Measurements from ENCODE around the gene SH3BP2.
A peak's percentile ranks its signal among the peaks of the same experiment; 100 is the strongest.

The SH3BP2 gene, protein sequence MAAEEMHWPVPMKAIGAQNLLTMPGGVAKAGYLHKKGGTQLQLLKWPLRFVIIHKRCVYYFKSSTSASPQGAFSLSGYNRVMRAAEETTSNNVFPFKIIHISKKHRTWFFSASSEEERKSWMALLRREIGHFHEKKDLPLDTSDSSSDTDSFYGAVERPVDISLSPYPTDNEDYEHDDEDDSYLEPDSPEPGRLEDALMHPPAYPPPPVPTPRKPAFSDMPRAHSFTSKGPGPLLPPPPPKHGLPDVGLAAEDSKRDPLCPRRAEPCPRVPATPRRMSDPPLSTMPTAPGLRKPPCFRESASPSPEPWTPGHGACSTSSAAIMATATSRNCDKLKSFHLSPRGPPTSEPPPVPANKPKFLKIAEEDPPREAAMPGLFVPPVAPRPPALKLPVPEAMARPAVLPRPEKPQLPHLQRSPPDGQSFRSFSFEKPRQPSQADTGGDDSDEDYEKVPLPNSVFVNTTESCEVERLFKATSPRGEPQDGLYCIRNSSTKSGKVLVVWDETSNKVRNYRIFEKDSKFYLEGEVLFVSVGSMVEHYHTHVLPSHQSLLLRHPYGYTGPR

GRCh38 chr4:2792711-2793585 is at the start of gene SH3BP2:
SH3BP2 (plus strand) TSS chr4:2793085; CDS start chr4:2820618, 27,533 bp downstream.
- TF ChIP-seq ZNF274 (IDR thresholded peaks at IDR 0.05; ENCODE audit: low read depth, low read length), result no peak
- peak within 1 kb of the TSS; percentile 12; the same call in 1 of the 2 replicates for H3K4me3 ChIP-seq (ENCODE audit: low read length)

DNA sequence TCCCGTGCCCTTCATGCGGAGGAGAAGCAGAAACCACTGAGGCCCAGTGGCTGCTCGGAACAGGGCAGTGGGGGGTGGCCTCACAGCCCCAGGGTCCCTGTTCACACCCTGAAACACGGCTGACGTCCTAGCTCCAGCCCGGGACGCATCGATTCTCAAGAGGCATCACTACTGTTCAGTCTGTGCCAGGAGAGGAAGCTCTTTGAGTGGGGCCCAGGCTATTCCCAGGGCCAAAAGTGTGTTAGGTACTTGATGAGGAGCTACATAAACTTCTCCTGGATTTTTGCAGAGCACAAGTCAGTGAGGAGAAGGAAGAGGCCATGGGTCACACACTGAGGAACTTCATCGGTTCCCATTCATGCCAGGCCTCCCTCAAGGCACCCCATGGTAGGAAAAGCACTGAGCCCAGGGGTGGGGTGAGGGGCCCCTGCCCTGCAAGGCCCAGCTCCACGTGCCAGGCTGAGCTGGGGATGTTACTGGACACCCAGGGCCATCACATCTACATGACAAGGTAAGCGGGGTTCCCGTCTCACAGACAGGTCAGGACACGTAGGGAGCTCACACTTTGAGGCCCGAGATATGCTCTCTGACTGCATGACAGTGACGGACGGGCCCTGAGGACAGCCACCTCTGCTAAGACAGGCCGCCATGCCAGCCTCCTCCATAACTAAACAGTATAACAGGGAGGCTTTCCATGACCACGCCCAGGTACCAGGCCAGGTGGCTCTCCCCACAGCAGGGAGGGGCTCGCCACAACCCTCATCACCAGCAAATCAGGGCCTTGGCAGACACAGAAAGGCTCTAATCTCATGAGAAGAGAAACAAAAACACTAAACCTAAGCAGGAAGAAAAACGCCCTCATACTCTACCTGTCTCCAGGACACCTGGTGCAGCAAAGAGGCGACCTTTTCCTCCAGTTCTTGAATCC is 49.1 kb upstream of the SH3BP2 start:
- no peak for TF ChIP-seq ZNF274 (IDR thresholded peaks at IDR 0.05; ENCODE audit: low read depth, low read length)
- H3K4me3 ChIP-seq (ENCODE audit: low read length), result no peak overlapping the region

GRCh38 chr4:2744576-2745270 is 48.2 kb upstream of the SH3BP2 start:
- no peak for TF ChIP-seq ZNF274 (IDR thresholded peaks at IDR 0.05; ENCODE audit: low read depth, low read length)
- H3K4me3 ChIP-seq (ENCODE audit: low read length), result no peak overlapping the region

GRCh38 chr4:2745516-2745915 is 47.4 kb upstream of the SH3BP2 start:
- H3K4me3 ChIP-seq (ENCODE audit: low read length), result no peak overlapping the region; the same call in 1 of the 2 replicates
- TF ChIP-seq ZNF274 (IDR thresholded peaks at IDR 0.05; ENCODE audit: low read depth, low read length), result no peak

- no peak for TF ChIP-seq ZNF274 (IDR thresholded peaks at IDR 0.05; ENCODE audit: low read depth, low read length)
- H3K4me3 ChIP-seq (ENCODE audit: low read length), result no peak overlapping the region; the same call in 1 of the 2 replicates
Measured at GRCh38 chr4:2745981-2746806, 46.7 kb upstream of the SH3BP2 start.

DNA sequence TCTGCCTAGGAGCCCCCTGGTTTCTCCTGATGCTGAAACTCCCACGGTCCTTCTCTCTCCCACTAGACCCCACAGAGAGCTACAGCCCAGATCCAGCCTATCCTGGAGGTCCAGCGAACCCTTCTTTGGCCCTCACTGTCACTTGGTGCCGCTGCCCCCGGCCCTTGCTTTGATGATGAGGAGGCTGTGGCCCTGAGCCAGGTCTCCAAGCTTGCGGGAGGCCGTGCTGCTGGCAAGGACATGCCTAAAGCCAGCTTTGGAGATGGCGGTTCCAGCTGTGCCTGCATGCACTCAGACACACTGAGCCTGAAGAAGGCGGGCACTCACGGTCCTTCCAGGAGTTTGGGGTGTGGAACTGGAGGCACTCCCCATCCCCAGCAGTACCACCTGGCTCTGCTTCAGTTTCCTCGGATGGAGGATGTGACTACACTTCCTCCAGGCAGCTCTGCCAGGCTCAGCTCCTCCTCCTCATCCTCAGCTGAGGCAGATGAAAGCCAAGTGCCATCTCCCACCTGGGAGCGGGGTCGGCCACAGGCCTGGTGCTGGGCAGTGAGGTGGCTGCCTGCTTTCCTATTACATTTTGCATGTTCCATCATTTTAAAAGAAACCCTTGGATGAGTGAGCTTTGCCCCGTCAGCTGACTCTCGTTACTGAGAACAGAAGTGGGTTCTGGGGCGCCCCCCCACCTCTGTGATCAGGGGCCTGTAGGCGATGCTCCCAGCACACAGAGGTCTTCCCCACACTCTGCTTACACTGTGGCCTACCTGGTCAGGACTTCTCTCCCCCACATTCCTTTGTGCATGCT is 45.8 kb upstream of the SH3BP2 start:
- H3K4me3 ChIP-seq (ENCODE audit: low read length), result no peak overlapping the region; the same call in 1 of the 2 replicates
- no peak for TF ChIP-seq ZNF274 (IDR thresholded peaks at IDR 0.05; ENCODE audit: low read depth, low read length)

DNA sequence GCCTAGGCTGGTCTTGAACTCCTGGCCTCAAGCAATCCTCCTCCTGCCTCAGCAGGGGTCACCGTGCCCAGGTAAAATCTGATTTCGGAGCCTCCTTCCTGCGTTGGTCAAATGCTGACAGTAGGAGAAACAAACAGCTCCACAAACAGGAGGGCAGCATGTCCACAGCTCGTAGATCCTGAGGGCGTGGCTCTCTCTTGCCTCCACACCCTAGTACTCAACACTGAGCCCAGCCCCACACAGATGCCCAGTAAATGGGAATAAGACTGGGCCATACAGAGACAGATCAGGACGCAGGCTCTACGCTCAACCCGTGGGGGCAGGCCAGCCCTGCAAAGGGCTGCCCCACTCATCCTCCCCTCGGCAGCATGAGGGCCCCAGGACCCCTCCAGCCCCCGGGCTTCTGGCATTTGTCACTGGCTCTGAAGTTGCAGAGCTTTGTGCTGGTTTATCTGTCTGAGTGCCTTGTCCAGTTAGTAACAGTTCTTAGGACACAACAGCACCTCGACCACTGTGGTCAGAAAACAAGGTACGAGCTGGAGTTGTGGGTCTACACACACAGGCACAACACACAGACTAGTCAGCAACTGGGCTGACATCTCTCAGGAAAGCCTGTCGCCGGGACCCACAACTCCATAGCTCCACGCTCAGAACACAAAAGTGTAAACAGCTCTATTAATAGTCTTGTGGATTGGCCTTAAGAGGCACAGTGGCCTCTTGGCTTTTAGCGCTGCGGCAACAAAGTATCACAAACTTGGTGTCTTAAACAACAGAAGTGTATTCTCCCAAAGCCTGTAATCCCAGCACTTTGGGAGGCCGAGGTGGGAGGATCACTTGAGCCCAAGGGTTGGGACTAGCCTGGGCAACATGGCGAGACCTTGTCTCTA is 41.9 kb upstream of the SH3BP2 start:
- no peak for TF ChIP-seq ZNF274 (IDR thresholded peaks at IDR 0.05; ENCODE audit: low read depth, low read length)
- no peak overlapping the region for H3K4me3 ChIP-seq (ENCODE audit: low read length)

GRCh38 chr4:2753436-2753835 is 39.4 kb upstream of the SH3BP2 start:
- H3K4me3 ChIP-seq (ENCODE audit: low read length), result no peak overlapping the region
- no peak for TF ChIP-seq ZNF274 (IDR thresholded peaks at IDR 0.05; ENCODE audit: low read depth, low read length)

DNA sequence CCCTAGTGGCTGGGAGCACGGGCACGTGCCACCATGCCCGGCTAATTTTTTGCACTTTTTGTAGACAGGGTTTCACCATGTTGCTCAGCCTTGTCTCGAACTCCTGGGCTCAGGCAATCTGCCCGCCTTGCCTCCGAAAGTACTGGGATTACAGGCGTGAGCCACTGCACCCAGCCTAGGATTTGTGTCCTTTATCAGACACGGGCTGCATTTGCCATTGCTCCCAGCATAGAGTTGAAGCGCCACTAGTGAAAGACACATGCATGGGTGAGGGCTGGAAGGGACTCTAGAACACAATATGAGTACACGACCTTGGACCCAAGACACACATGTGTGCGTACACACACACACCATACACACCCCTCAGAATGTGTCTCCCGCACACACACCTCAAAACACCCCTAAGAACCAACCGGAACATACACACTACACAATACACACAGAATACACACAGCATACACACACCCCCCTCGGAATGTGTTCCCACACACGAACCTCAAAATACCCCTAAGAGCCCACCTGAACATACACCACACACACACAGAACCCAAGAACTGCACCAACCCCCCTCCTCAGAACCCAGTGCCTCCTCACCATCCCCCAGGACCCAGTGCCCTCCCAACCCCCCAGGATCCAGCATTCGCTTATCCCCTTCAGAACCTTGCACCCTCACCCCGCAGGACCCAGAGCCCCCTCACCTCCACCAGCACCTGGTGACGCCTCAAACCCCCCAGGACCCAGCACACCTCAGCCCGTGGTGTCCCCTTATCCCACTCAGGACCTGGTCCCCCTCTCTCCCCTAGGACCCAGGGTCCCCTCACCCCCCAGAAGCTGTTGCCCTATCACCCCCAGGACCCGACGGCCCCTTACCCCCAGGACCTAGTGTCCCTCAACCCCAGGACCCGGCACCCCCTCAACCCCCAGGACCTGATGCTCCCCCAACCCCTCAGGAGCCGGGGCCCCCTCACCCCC is 37.8 kb upstream of the SH3BP2 start:
- peak overlapping the region; percentile 98 for H3K4me3 ChIP-seq (ENCODE audit: low read length)
- no peak for TF ChIP-seq ZNF274 (IDR thresholded peaks at IDR 0.05; ENCODE audit: low read depth, low read length)
